Activated naive CD8-positive, alpha-beta T cell treated with anti-CD3 and anti-CD28 coated beads, Interleukin-2, amount 50 U/mL, for 24 hours (primary cell): Measurements from ENCODE around the gene IFT122.
A peak's percentile ranks its signal among the peaks of the same experiment; 100 is the strongest.
"Not testable (repeated sequence)": the region's sequence is repeated elsewhere in the genome, so short reads cannot be mapped to it uniquely, and the experiment has no call there.

ENCODE experiments used
- ATAC-seq: fragments of 150-1000 bp; cut with Tn5 transposase; one replicate; pipeline ENCODE4 v1.10.0; 2021
- DNase-seq: peaks from one replicate; pipeline ENCODE4 v3.0.0; 2021
- H3K27ac Mint-ChIP-seq: one replicate; pipeline ENCODE4 v1.8.0; 2021; ENCODE audit warnings: mild to moderate bottlenecking, mixed read lengths
- H3K27me3 Mint-ChIP-seq: one replicate; pipeline ENCODE4 v1.8.0; 2021; ENCODE audit warnings: mixed read lengths
- H3K36me3 Mint-ChIP-seq: one replicate; pipeline ENCODE4 v1.8.0; 2021; ENCODE audit warnings: low read depth, mixed read lengths
- H3K4me1 Mint-ChIP-seq: one replicate; pipeline ENCODE4 v1.8.0; 2021; ENCODE audit warnings: mixed read lengths
- H3K4me3 Mint-ChIP-seq: one replicate; pipeline ENCODE4 v1.8.0; 2021; ENCODE audit warnings: mild to moderate bottlenecking, moderate library complexity, mixed read lengths
- H3K9me3 Mint-ChIP-seq: one replicate; pipeline ENCODE4 v1.8.0; 2021; ENCODE audit warnings: mixed read lengths

The IFT122 gene

GRCh38 chr3:129404610-129405009, 35.4 kb upstream of the IFT122 start:
- H3K27me3 Mint-ChIP-seq, result no peaks in the 10 kb centered on the region
- H3K9me3 Mint-ChIP-seq, result no peaks in the 10 kb centered on the region
- DNase-seq (no peak), ATAC-seq (no peak)
- peaks cover 5% of the 10 kb centered on the region for H3K4me1 Mint-ChIP-seq
- no peaks in the 10 kb centered on the region for H3K36me3 Mint-ChIP-seq
- no peak overlapping the region for H3K4me3 Mint-ChIP-seq
- no peak overlapping the region for H3K27ac Mint-ChIP-seq

DNA sequence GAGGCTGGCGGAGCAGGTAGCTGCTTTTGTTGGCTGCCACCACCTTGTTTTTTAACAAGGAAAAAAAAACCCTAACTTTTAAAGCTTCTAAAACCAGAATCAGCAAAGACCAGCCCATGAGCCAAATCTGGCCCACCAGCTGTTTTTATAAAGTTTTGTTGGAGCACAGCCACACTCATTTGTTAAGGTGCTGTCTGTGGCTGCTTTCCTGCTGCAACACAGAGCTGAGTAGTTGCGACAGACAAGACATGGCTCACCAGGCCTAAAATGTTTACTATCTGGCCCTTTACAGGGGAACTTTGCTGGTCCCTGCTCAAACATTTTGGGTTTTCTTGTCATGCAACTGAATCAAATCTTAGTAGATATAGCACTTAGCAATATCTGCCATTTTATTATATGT, 30.5 kb upstream of the IFT122 start:
- no peak overlapping the region for H3K4me3 Mint-ChIP-seq
- H3K4me1 Mint-ChIP-seq, result no peaks in the 10 kb centered on the region
- DNase-seq (no peak), ATAC-seq (no peak)
- H3K27me3 Mint-ChIP-seq, result no peaks in the 10 kb centered on the region
- H3K27ac Mint-ChIP-seq, result no peak overlapping the region
- H3K36me3 Mint-ChIP-seq, result no peaks in the 10 kb centered on the region
- H3K9me3 Mint-ChIP-seq, result no peaks in the 10 kb centered on the region

- no peak for ATAC-seq
- no peaks in the 10 kb centered on the region for H3K27me3 Mint-ChIP-seq
- no peaks in the 10 kb centered on the region for H3K4me1 Mint-ChIP-seq
These were observed 29.1 kb upstream of the IFT122 start for GRCh38 chr3:129410971-129411370.

GRCh38 chr3:129412542-129413198, 27.4 kb upstream of the IFT122 start:
- H3K4me1 Mint-ChIP-seq, result no peaks in the 10 kb centered on the region
- no peak overlapping the region for H3K27ac Mint-ChIP-seq
- H3K9me3 Mint-ChIP-seq, result no peaks in the 10 kb centered on the region
- H3K36me3 Mint-ChIP-seq, result no peaks in the 10 kb centered on the region
- ATAC-seq (peak; percentile 24), DNase-seq (no peak)
- no peaks in the 10 kb centered on the region for H3K27me3 Mint-ChIP-seq
- no peak overlapping the region for H3K4me3 Mint-ChIP-seq

More at GRCh38 chr3:129410971-129411370, 29.1 kb upstream of the IFT122 start:
- Mint-ChIP-seq H3K36me3 (no peaks in the 10 kb centered on the region), H3K9me3 (no peaks in the 10 kb centered on the region), H3K27ac (no peak overlapping the region), H3K4me3 (no peak overlapping the region)
- no peak for DNase-seq

GRCh38 chr3:129413238-129413637, 26.8 kb upstream of the IFT122 start:
- H3K4me3 Mint-ChIP-seq, H3K36me3 Mint-ChIP-seq, H3K27me3 Mint-ChIP-seq, H3K27ac Mint-ChIP-seq, H3K4me1 Mint-ChIP-seq, H3K9me3 Mint-ChIP-seq, DNase-seq, ATAC-seq: not testable (repeated sequence)

DNA sequence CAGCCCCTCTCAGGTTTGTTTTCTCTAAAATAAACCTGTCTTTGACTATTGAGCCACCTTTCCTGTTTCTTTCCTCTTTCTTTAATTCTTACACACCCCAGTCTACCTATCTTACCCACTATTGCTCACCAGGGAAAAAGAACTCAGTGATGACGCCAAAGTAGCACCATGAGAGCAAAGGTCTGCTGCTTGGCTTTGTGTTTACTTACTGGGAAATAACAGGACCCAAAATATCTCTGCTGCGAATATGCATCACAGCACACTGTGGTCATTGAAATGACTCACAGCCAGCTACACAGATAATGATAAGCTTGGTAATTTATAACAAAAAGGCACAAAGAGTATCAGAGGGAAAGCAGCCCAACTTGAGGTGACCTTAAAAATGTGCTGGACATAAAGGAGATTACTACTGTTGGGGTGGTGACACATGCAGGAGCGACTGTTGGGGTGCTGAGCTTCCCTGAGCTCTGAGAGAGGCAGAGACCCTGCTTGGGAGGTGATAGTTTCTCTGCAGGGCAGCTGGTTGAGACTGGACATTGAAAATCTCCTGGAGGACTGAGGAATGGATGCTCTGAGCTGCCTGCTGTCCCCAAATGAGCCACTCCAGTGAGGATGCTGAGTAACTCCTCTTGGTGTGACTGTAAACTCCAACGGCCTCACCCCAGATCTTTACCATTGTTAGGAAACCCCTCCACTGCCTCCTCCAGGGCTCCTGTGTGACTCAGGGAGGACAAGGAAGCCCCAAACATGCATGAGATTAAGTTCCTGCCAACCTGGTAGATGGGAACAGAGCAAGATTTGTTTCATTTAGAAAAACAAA, 26.1 kb upstream of the IFT122 start:
- Mint-ChIP-seq H3K27ac (no peak overlapping the region), H3K9me3 (no peaks in the 10 kb centered on the region), H3K4me3 (no peak overlapping the region), H3K4me1 (no peaks in the 10 kb centered on the region), H3K27me3 (no peaks in the 10 kb centered on the region), H3K36me3 (no peaks in the 10 kb centered on the region)
- DNase-seq (no peak), ATAC-seq (no peak)

DNA sequence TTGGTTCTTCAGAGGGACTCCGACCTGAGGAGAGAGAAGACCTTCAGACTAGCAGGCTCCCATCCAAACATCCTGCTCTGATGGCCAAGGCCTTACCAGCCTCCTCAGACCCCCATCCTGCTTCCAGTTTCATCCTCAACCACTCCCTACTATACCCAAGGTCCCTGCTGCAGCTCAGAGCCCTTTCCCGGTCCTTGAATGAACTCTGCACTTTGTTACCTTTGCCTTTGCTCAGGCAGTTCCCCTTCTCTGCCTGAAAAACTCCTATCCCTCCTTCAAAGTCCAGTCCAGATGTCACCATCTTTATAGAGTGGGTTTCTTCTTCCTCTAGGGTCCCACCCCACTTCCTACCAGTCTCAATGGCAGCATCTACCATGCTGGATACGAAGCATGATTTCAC, 24.6 kb upstream of the IFT122 start:
- ATAC-seq, result no peak
- Mint-ChIP-seq H3K27me3 (no peaks in the 10 kb centered on the region), H3K9me3 (no peaks in the 10 kb centered on the region), H3K36me3 (no peaks in the 10 kb centered on the region), H3K4me3 (no peak overlapping the region), H3K27ac (no peak overlapping the region), H3K4me1 (no peaks in the 10 kb centered on the region)
- no peak for DNase-seq

DNA sequence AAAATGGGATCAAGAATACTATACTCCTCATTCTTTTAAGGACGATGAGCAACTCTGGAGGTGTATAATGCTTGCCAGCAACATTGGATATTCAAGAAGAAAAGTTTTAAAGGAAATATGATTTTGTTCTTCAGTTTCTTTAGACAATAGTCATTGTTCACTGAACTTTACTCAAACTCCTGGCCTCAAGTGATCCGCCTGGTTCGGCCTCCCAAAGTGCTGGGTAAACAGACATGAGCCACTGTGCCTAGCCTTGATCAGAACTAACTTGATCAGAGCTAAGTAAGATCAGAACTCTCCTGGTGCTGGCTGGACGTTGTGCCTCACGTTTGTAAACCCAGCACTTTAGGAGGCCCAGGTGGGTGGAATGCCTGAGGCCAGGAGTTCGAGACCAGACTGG, 24.2 kb upstream of the IFT122 start:
- DNase-seq (no peak), ATAC-seq (no peak)
- no peaks in the 10 kb centered on the region for H3K9me3 Mint-ChIP-seq
- H3K4me3 Mint-ChIP-seq, result no peak overlapping the region
- H3K27me3 Mint-ChIP-seq, result no peaks in the 10 kb centered on the region
- H3K27ac Mint-ChIP-seq, result no peak overlapping the region
- no peaks in the 10 kb centered on the region for H3K4me1 Mint-ChIP-seq
- no peaks in the 10 kb centered on the region for H3K36me3 Mint-ChIP-seq

DNA sequence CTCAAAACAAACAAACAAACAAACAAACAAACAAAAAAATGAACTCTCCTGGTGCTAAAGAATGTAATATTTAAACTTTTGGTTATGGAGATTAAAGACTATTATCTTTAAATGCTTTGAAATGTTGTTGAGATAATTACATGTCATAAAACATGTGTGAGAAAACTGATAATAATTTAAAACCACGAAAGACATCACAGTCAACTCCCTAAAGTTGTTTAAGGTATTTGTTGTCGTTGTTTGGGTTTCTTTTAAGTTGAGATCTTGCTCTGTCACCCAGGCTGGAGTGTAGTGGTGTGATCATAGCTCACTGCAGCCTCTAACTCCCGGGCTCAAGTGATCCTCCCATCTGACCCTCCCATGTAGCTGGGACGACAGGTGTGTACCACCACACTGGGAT, 23.6 kb upstream of the IFT122 start:
- Mint-ChIP-seq H3K36me3 (no peaks in the 10 kb centered on the region), H3K27ac (no peak overlapping the region), H3K4me3 (no peak overlapping the region), H3K9me3 (no peaks in the 10 kb centered on the region), H3K27me3 (no peaks in the 10 kb centered on the region), H3K4me1 (no peaks in the 10 kb centered on the region)
- no peak for DNase-seq
- no peak for ATAC-seq

DNA sequence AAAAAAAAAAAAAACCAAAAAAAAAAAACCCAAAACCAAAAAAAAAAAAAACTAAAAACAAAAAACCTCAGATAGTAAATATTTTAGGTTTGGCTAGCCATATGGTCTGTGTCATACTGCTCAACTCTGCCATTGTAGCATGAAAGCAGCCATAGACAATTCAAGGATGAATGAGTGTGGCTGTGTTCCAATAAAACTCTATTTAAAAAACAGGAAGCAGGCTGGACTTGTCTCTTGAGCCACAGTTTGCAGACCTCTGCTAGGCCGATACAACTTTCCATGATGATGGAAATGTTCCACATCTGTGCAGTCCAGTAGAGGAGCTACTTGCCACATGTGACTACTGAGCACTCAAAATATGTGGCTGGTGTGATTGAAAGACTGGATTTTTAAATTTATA, 22.7 kb upstream of the IFT122 start:
- Mint-ChIP-seq H3K4me3 (no peak overlapping the region), H3K4me1 (no peaks in the 10 kb centered on the region), H3K27ac (no peak overlapping the region), H3K9me3 (no peaks in the 10 kb centered on the region), H3K36me3 (no peaks in the 10 kb centered on the region), H3K27me3 (no peaks in the 10 kb centered on the region)
- no peak for DNase-seq
- no peak for ATAC-seq

DNA sequence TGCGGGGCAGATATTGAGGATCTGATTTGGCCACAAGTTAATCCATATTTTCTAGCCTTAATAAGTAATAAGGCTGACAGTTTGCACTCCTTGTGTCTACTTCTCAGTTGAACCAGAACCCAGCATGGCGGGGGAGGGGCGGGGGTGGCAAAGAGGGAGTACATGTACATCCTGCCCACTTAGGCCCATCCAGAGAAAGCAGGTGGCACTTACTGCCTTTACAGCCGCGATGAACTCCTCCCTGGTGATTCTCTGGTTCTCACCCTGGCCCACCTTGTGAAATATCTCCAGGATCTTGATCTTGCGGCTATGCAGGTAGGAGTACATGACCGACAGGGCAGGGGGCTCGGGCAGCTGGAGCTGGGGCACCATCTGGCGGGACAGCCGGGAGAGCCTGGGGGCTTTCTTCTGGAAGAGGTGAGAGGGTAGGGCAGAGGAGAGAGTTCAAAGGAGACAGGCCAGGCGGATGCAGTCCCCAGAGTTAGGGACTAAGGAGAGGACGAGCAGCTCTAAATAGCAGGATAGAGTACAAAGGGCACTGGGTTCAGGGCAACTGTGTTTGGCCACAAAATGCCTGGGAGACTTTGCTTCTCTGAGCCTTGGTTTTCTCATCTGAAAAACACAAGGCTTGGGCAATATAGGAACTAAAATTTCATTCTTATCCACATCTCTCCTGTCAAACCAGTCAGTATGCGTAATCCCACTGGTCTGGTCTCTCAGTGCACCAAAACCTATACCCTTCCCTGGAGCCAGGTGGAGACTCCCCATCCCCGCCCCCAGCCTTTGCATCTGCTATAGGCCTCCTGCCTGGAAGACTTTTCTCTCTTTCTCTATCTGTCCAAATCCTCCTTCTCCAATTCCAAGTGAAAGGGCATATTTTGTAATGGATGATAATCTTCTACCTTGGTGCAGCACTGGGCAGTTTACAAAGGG, 21.7 kb upstream of the IFT122 start:
- H3K9me3 Mint-ChIP-seq, result no peaks in the 10 kb centered on the region

GRCh38 chr3:129419476-129419875, 20.5 kb upstream of the IFT122 start:
- no peak for ATAC-seq
- Mint-ChIP-seq H3K4me3 (no peak overlapping the region), H3K36me3 (no peaks in the 10 kb centered on the region), H3K27ac (no peak overlapping the region), H3K9me3 (no peaks in the 10 kb centered on the region), H3K27me3 (no peaks in the 10 kb centered on the region), H3K4me1 (peaks cover 9% of the 10 kb centered on the region)
- no peak for DNase-seq

More for the DNA sequence above, 21.7 kb upstream of the IFT122 start:
- DNase-seq, result no peak
- H3K36me3 Mint-ChIP-seq, result no peaks in the 10 kb centered on the region
- H3K4me1 Mint-ChIP-seq, result no peaks in the 10 kb centered on the region
- no peak overlapping the region for H3K4me3 Mint-ChIP-seq
- ATAC-seq, result no peak
- H3K27me3 Mint-ChIP-seq, result no peaks in the 10 kb centered on the region
- no peak overlapping the region for H3K27ac Mint-ChIP-seq

DNA sequence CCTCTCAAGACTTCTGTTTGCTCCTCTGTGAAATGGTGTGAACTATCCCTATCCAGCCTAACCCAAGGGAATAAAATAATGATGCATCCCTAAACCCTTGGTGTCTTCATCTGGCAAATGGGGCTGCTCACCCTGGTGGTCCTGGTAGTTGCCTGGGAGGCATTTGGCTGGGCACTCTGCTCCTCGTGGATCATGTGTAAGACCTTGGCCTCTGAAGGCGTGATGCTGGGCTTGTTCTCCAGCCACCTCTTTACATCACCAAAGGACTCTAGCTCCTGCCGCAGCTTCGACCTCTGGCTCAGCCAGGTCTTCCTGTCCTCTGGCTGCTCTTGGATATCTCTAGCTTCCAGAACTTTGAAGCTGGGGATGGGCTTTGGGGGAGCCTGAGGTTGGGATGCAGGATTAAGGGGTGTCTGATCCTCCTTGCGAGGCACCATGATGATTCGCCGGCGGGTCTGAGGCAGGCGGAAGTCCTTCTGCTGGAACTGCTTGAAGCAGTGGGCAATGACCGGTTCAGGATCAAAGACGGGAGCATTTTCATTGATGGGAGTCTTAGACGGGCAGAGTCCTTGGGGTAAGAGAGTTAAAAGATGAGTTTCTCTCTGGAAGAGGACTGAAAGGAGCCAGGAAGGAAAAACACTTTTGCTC, 18.7 kb upstream of the IFT122 start:
- ATAC-seq, result no peak
- DNase-seq, result no peak
- Mint-ChIP-seq H3K27ac (no peak overlapping the region), H3K4me3 (no peak overlapping the region), H3K36me3 (no peaks in the 10 kb centered on the region), H3K27me3 (no peaks in the 10 kb centered on the region), H3K9me3 (no peaks in the 10 kb centered on the region), H3K4me1 (peaks cover 19% of the 10 kb centered on the region)

DNA sequence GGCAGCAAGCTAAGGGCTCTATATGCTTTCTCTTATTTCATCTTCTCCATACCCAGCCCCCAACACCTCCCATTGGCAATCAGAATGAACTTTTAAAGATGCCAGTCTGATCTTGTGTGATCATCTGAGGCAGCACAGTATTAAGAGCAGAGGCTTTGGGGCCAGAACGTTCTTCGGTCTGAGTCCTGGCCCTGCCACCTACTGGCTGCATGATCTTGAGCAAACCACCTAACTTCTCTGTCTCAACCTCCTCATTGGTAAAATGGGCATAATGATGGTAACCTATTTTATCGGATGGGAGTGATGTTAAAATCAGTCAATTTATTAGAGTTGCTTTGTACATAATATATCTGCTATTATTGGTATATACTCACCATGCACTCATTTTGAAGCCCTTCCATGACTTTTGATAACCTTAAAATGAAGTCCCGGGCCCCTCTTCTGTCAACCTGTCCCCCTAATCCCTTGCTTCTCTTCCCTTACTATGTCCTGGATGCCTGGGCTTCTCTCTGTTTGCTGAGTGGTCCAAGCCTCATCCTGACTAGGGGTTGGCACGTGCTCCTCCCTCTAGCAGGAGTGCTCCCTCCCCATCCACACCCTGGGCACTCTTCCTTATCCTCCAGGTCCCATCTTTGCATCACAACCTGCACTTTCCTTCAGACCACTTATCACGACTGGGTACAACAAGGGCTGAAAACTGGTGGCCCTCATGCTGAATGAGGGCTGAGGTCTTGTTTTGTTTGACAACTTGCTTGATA, 17.9 kb upstream of the IFT122 start:
- Mint-ChIP-seq H3K27ac (no peak overlapping the region), H3K9me3 (no peaks in the 10 kb centered on the region), H3K27me3 (peaks cover under 1% of the 10 kb centered on the region)

More for the DNA sequence above, 17.9 kb upstream of the IFT122 start:
- peaks cover 19% of the 10 kb centered on the region for H3K4me1 Mint-ChIP-seq
- no peaks in the 10 kb centered on the region for H3K36me3 Mint-ChIP-seq
- DNase-seq (no peak), ATAC-seq (no peak)
- no peak overlapping the region for H3K4me3 Mint-ChIP-seq
